NCI-H774 (cell line): ENCODE data around the gene FAM193A.
"Not testable (repeated sequence)": the region's sequence is repeated elsewhere in the genome, so short reads cannot be mapped to it uniquely, and the experiment has no call there.

Experiments used
- DNase-seq: peaks from one replicate; lab custom pipeline; 2025; lab: John Stamatoyannopoulos, UW

Gene FAM193A

DNA sequence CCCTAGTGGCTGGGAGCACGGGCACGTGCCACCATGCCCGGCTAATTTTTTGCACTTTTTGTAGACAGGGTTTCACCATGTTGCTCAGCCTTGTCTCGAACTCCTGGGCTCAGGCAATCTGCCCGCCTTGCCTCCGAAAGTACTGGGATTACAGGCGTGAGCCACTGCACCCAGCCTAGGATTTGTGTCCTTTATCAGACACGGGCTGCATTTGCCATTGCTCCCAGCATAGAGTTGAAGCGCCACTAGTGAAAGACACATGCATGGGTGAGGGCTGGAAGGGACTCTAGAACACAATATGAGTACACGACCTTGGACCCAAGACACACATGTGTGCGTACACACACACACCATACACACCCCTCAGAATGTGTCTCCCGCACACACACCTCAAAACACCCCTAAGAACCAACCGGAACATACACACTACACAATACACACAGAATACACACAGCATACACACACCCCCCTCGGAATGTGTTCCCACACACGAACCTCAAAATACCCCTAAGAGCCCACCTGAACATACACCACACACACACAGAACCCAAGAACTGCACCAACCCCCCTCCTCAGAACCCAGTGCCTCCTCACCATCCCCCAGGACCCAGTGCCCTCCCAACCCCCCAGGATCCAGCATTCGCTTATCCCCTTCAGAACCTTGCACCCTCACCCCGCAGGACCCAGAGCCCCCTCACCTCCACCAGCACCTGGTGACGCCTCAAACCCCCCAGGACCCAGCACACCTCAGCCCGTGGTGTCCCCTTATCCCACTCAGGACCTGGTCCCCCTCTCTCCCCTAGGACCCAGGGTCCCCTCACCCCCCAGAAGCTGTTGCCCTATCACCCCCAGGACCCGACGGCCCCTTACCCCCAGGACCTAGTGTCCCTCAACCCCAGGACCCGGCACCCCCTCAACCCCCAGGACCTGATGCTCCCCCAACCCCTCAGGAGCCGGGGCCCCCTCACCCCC is 218.7 kb downstream of the FAM193A start:
- no peak for DNase-seq

DNA sequence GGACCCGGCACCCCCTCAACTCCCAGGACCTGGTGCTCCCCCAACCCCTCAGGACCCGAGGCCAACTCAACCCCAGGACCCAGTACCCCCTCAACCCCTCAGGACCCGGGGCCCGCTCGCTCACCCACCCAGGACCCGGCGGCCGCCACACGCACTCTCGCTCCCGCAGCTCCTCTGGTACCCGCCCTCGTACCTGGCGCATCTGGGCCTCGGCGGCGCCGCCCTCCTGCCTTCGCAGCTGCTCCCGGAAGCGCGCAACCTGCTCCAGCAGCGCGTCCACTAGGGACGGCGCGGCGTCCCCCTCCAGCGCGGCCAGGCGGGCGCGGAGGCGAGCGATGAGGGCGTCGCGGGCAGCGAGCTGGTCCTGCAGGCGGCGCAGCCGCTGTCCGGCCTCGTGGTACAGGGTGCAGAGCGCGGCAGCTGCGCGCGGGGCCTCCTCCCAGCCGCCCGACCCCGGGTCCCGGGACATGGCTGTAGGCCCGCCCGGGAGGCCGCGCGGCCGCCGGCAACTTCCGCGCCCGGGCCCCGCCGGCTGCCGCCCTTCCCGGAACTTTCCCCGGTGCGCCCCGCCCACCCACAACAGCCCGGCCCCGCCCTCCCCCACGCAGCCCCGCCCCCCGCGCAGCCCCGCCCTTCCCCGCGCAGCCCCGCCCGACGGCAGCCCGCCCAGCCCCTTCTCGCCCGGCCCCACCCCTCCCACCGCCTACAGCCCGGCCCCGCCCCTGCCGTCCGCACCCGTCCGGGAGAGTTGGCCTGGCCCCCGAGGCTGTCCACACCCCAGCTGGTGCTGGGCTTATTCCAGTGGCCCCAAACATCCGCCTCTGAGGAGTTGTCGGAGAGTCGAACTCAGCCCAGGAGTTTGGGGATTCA is 219.6 kb downstream of the FAM193A start, which contains the start of gene TNIP2:
TNIP2 (minus strand) TSS at position 516 of the 870 bp plus-strand sequence; CDS start at position 469, 47 bp downstream.
- peak; percentile 43 for DNase-seq

DNA sequence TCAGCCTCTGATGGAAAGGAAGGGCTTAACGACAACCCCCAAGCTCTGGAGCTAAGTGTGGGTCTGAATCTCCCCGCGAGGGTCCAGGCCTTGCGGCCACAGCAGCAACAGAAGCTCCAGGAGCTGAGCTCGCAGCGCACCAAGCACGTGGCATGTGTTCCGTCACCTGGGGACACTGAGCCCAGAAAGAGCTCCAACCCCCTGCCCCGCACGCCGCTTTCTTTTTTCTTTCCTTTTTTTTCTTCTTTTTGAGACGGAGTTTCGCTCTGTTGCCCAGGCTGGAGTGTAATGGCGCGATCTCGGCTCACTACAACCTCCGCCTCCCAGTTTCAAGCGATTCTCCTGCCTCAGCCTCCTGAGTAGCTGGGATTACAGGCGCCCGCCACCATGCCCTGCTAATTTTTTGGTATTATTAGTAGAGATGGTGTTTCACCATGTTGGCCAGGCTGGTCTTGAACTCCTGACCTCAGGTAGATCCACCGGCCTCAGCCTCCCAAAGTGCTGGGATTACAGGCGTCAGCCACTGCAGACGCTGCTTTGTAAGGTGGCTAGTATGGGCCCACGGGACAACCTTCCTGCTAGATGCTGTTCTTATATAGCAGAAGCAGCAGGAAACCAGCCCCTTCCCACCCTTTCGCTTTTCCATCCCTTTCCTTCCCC is 220.4 kb downstream of the FAM193A start:
- no peak for DNase-seq

DNA sequence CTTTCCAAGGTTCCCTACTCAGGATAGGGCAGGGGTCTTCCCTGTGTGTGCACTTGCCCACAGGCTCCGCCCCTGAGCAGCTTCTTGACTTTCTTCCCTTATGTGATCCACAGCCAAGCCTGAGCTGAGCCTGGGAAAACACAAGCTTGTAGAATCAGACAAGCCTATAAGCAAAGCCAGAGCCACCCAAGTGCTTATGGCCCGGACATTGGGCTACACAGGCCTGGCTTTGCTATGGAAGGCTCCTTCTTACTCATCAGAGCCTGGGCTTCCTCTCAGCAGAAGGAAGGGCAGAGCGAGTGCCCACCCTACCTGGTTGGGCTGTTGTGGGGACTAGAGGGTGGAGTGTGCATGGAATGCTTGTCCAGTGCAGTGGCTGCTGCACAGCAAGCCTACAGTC is 221.0 kb downstream of the FAM193A start:
- no peak for DNase-seq

DNA sequence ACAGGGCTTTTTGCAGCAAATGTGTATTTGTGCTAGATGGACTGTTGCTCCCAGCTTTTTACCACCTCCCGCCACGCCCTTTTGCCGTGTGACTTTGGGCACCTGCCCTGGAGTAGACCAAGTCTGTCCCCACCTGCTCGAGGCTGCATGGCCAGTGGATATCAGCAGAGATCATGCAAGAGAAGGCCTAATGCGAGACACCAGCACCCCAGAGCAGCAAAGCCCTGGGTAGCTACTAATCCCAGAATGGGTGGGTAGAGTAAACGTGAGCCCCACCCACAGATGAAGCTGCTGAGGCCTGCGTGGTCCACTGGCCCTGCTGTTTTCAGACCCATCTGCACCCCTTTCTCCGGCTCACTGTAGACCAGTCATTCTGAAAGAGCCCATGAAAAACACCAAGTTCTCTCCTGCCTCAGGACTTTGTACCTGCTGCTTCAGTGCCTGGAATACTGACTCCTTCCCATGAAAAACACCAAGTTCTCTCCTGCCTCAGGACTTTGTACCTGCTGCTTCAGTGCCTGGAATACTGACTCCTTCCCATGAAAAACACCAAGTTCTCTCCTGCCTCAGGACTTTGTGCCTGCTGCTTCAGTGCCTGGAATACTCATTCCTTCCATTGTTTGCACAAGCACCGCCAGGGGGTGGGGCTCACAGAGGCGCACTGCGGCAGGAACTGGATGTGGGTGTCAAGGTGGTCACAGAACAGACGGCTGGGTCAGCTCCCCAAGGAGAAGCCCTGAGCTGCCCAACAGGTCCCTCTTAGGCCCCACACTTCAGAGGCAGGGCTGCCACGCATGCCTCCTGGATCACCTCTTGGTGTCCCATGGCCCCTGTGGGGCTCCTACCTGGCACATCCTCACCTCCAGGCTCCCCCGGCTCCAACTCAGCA is 224.8 kb downstream of the FAM193A start:
- DNase-seq, result no peak

DNA sequence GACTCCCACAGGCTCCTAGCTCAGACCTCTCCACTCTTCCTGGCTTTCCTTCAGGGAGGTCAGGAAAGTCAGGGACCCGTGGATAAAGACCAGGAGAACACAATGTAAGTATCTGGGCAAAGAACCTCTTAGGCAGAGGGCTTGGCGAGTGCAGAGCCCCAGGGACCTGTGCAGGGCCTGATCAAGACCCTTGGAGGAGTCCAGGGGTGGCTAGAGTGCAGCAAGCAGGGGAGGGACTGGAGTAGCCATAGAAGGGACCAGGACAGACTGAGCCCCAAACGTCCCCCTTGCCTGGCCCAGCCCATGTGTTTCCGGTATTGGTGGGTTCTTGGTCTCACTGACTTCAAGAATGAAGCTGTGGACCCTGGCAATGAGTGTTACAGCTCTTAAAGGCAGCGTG is 225.6 kb downstream of the FAM193A start:
- DNase-seq, result no peak

DNA sequence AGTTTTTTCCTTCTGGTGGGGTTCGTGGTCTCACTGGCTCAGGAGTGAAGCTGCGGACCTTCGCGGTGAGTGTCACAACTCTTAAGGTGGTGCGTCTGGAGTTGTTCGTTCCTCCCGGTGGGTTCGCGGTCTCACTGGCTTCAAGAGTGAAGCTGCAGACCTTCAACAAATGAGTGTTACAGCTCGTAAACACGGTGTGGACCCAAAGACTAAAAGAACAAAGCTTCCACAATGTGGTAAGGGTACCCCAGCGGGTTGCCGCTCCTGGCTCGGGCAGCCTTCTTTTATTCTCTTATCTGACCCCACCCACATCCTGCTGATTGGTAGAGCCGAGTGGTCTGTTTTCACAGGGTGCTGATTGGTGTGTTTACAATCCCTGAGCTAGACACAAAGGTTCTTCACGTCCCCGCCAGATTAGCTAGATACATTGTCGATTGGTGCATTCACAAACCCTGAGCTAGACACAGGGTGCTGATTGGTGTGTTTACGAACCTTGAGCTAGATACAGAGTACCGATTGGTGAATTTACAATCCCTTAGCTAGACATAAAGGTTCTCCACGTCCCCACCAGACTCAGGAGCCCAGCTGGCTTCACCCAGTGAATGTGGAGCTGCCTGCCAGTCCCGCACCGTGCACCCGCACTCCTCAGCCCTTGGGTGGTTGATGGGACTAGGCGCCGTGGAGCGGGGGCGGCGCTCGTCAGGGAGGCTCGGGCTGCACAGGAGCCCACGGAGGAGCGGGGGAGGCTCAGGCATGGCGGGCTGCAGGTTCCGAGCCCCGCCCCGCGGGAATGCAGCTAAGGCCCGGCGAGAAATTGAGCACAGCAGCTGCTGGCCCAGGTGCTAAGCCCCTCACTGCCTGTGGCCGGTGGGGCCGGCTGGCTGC is 226.3 kb downstream of the FAM193A start:
- DNase-seq, result not testable (repeated sequence)

DNA sequence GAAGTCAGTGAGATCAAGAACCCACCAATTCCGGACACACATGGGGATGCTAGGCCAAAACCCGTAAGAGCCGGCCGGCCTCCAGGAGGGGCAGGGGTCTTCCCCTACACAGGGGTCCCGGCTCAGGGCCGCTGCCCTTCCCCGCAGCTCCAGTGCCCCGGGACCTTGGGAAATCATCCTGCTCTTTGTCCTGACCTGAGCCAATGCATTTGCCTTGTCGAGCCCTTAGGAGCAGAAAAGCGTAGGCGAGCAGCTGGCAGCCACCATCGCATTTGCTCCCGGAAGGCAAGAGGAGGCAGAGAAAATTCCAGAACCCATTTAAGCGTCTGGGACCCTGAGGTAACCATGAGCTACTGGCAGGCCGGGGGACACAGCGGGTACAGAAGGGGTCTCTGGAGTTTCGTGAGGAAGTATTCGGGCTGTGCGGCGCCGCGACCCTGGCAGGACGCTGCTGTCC is 227.1 kb downstream of the FAM193A start:
- DNase-seq, result no peak

DNA sequence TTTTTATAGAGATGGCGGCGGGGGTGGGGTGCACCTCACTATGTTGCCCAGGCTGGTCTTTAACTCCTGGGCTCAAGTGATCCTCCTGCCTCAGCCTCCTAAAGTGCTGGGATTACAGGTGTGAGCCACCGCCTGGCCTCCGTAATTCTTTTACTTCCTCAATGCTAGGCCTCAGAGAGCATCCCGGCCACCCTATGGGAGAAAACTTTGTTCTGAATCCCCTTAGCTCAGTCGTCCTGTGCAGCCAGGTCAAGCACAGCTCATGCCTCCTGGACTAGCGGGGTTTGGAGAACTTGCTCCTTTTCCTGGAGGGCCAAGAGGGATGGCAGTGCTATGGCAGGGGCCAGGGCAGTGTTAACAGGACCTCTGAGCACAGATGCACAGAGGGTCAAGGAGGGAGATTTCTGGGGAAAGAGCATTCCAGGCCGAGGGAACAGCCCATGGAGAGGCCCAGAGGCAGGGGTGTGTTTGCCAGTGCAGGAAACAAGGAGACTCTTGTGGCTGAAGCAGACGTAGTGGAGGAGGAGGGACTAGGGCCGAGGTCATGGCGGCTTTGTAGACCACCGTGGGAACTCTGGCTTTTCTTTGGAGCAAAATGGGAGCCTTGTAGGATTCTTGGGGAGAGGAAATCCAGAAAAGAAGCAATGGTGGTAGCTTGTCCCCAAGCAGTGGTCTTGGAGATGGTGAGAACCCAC is 229.5 kb downstream of the FAM193A start:
- no peak for DNase-seq

DNA sequence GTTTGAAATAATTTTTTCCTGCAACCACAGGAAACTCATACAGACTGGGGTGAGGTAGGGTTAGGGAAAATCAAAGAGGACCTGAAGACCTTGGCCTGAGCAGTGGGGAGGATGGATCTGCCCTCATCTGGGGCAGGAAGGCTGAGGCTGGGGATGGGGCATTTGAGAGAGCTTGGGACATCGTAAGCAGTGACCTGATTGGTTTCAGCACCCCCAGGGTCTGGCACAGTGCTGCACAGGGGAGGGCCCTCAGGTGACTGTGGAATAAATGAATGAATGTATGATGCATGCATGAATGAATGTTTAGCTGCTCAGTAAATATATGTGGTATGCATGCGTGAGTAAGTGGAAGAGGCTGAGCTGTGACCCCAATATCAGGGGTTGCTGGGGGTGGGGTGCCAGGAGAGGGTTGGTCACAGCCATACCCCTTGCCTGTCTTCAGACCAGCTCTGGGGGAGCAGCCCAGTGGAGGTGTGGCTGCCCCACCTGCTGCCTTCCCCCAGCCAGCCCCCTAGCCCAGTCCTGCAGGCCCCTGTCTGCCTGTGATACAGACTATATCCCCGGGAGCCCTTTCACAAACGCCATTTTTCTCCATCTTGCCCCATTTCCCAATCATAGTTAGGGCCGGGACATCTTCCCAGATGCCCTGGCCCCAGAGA is 230.7 kb downstream of the FAM193A start:
- no peak for DNase-seq

DNA sequence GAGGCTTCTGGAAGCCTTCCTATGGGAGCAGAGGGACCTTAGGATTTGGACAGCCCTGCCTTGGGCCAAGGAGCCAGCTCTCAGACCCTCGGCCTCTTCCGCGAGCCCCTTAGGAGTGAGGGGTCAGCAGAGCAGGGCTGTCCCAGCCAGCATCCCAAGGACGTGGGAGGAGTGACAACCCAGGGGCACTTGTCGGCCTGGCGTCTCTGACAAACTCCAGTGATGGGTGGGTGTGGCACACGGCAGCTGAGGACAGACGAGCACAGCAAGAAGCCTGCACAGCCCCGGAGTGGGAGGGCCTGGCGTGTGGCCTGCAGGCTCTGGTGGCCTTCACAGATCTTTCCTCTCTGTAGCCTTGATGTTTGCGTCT is 231.2 kb downstream of the FAM193A start:
- DNase-seq, result no peak

DNA sequence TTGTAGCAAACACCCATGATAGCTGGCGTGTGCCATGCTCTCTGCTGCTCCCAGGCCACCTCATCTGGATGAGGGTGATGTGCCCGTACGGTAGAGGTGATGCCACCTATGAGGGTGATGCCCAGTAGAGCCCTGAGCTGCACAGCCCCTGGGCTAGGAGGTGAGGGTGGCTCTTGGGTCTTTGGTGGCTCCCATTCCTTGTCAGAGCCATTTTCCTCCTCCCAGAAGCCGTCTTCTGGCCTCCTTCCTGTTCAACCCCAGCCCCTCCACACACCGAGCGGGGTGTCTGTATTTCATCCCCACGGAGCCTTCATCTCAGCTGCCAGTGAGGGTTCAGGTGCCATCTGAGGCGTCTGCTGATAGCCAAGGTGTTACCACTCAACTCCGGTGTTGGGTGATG is 231.7 kb downstream of the FAM193A start:
- DNase-seq, result no peak

DNA sequence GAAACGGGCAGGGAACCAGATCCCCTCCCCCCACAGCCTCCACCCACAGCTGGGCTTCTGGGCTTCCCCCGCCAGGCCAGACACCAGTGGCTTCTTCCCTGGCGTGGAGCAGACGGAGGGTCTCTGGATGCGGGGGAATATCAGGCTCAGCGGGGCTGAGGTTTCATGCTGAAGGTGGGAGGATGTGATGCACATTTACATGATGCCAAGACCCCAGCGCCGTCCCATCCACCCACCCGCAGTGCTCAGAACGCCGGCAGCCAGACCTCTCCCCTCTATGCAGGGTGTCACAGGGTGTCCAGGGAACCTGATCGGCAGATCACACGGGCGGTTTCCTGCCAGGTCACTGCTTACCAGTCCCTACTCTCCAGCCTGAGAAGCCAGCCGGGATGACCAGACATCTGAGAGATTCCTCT is 232.5 kb downstream of the FAM193A start:
- DNase-seq, result no peak

DNA sequence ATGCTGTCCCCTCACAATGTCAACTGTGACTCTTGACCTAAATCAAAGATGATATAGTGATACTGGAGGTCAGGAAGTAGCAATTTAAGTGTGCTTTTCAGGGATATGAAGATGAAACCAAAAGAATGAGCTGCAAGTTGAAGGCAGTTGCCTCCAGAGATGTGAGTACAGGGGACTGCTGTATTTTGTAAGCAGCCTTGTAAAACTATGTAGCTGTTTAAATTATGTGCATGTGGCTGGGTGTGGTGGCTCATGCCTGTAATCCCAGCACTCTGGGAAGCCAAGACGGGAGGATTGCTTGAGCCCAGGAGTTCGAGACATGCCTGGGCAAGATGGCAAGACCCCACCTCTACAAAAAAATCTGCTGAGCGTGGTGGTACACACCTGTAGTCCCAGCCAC is 234.8 kb downstream of the FAM193A start:
- no peak for DNase-seq

DNA sequence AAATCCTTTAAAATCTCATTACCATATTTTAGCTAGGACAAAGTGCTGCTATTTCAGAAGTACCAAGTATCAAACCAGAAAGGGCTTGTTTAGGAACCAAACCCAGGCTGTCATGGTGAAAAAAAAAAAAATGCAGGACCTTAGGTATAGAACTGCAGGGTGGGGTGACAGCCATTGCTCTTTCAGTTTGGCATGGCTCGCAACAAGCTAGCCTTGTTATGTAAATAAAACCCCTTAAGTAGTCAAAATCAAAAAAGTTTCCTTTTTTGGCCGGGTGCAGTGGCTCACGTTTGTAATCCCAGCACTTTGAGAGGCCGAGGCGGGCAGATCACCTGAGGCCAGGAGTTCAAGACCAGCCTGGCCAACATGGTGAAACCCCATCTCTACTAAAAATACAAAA is 244.2 kb downstream of the FAM193A start:
- DNase-seq, result not testable (repeated sequence)

DNA sequence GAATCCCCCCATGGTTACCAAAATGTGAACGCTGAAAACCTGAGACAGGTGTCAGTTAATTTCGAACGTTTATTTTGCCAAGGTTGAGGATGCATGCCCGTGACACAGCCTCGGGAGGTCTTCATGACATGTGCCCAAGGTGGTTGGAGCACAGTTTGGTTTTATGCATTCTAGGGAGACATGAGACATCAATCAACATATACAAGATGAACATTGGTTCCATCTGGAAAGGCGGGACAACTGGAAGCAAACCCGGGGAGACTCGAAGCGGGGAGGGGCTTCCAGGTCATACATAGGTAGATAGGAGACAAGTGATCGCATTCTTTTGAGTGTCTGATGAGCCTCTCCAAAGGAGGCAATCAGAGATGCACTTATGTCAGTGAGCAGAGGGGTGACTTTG is 245.5 kb downstream of the FAM193A start:
- DNase-seq, result no peak
